Measurements from ENCODE around the gene TBC1D4. TPM values are rescaled to one million over a fixed set of nuclear protein-coding genes. Genes with fewer than 3 reads are reported as not detected.

Gene TBC1D4
- polyA plus RNA-seq, 1 of the 3 experiments (the other 2 are of a cell fraction): 8.8 TPM

DNA sequence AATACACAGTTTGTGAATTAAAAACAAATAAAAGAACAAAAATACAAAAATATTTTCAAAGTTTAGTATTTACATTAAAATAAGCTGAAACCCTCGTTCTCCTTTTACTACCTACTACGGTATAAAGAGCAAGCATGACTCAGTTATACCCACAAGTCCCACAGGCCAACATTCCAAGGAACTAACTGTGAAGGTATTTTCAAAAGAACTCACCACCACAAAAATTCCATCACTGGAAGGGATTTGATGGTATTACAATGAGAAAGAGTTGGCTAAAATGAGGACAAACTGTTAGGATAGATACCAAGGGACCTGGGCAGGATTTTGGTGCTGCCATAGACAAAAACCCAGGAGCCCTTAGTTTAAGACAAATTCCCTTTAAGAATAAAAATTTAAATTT lies 122.7 kb downstream of the TBC1D4 start:
- no peak overlapping the region for H3K9ac ChIP-seq
- peak overlapping the region in 1 of 2 experiments; percentile 78; a peak in 3 of 4 replicates for H3K27ac ChIP-seq (ENCODE audit: low read depth in 2 of 2, low read length in 1 of 2)
- CTCF ChIA-PET: interaction anchor here (2.7 kb wide), 1 partner anchor 14 kb away, joined by 19 read pairs; no protein-coding TSS in a partner anchor

More for the DNA sequence above, 122.7 kb downstream of the TBC1D4 start:
- Histone ChIP-seq H3K4me3 (ENCODE audit: low read depth in 2 of 2, low read length in 1 of 2) (no peak overlapping the region), H3K4me2 (no peak overlapping the region), H3F3A (replicated peaks; ENCODE audit: insufficient read depth) (peaks cover 18% of the 10 kb centered on the region), H3K9me2 (no peaks in the 10 kb centered on the region), H3K79me2 (ENCODE audit: insufficient read depth) (peaks cover 7% of the 10 kb centered on the region; the same call in 1 of the 2 replicates), H3K27me3 (ENCODE audit: insufficient read depth) (no peaks in the 10 kb centered on the region), H3K36me3 (replicated peaks in 1 of 2; ENCODE audit: control insufficient read depth in 1 of 2, insufficient read depth in 2 of 2, low read length in 1 of 2) (peaks cover 0 to 2% of the 10 kb centered on the region in 2 experiments), H4K20me1 (ENCODE audit: insufficient read depth) (no peaks in the 10 kb centered on the region), H3K9me3 (no peaks in the 10 kb centered on the region), H3K4me1 (ENCODE audit: control insufficient read depth in 1 of 2, insufficient read depth in 2 of 2, low read depth in 1 of 2, low read length in 1 of 2) (peaks cover 2 to 11% of the 10 kb centered on the region in 2 experiments; a peak in 3 of 4 replicates), H2AFZ (ENCODE audit: low read depth) (no peak overlapping the region)
- 15% methylated on average over 2 of the region's 2 CpGs for whole genome bisulfite sequencing (ENCODE audit: low lambda C conversion rate)
- no peak for DNase-seq
- TF ChIP-seq FOSL2 (IDR thresholded peaks at IDR 0.05; ENCODE audit: borderline replicate concordance, low read depth) (peak; percentile 92), JUND (IDR thresholded peaks at IDR 0.05) (peak; percentile 87), NFIC (IDR thresholded peaks at IDR 0.05; ENCODE audit: borderline replicate concordance) (peak; percentile 77; the same call in 1 of the 2 replicates), GABPA (IDR thresholded peaks at IDR 0.05; ENCODE audit: low read depth) (no peak), YY1 (IDR thresholded peaks at IDR 0.05; ENCODE audit: low read depth) (no peak), MEF2A (IDR thresholded peaks at IDR 0.05; ENCODE audit: borderline replicate concordance, low read depth) (peak; percentile 47; the same call in 1 of the 2 replicates), EZH2phosphoT487 (IDR thresholded peaks at IDR 0.05; ENCODE audit: borderline replicate concordance, low read depth) (no peak), RXRA (IDR thresholded peaks at IDR 0.05; ENCODE audit: borderline replicate concordance, low read depth) (0 out of 2 replicates have a peak, but pooled peaks have one; percentile 24), POLR2AphosphoS5 (IDR thresholded peaks at IDR 0.05; ENCODE audit: low read depth, low read length) (peak; percentile 54; the same call in 1 of the 2 replicates), TEAD4 (IDR thresholded peaks at IDR 0.05; ENCODE audit: borderline replicate concordance, insufficient read depth) (peak; percentile 95; the same call in 1 of the 2 replicates), FOXM1 (IDR thresholded peaks at IDR 0.05; ENCODE audit: low read depth) (0 out of 2 replicates have a peak, but pooled peaks have one; percentile 41), EP300 (IDR thresholded peaks at IDR 0.05; ENCODE audit: borderline replicate concordance in 1 of 2, low read depth in 1 of 2, low read length in 1 of 2) (peak in 1 of 2 experiments; percentile 85; a peak in 2 of 4 replicates), TCF12 (IDR thresholded peaks at IDR 0.05) (peak; percentile 75)
- TF ChIP-seq, protein P1, sequence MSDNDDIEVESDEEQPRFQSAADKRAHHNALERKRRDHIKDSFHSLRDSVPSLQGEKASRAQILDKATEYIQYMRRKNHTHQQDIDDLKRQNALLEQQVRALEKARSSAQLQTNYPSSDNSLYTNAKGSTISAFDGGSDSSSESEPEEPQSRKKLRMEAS (IDR thresholded peaks at IDR 0.05; ENCODE audit: low read depth): peak; percentile 65
- TF ChIP-seq, protein P2, sequence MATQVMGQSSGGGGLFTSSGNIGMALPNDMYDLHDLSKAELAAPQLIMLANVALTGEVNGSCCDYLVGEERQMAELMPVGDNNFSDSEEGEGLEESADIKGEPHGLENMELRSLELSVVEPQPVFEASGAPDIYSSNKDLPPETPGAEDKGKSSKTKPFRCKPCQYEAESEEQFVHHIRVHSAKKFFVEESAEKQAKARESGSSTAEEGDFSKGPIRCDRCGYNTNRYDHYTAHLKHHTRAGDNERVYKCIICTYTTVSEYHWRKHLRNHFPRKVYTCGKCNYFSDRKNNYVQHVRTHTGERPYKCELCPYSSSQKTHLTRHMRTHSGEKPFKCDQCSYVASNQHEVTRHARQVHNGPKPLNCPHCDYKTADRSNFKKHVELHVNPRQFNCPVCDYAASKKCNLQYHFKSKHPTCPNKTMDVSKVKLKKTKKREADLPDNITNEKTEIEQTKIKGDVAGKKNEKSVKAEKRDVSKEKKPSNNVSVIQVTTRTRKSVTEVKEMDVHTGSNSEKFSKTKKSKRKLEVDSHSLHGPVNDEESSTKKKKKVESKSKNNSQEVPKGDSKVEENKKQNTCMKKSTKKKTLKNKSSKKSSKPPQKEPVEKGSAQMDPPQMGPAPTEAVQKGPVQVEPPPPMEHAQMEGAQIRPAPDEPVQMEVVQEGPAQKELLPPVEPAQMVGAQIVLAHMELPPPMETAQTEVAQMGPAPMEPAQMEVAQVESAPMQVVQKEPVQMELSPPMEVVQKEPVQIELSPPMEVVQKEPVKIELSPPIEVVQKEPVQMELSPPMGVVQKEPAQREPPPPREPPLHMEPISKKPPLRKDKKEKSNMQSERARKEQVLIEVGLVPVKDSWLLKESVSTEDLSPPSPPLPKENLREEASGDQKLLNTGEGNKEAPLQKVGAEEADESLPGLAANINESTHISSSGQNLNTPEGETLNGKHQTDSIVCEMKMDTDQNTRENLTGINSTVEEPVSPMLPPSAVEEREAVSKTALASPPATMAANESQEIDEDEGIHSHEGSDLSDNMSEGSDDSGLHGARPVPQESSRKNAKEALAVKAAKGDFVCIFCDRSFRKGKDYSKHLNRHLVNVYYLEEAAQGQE (IDR thresholded peaks at IDR 0.05; ENCODE audit: low read depth, low read length): 0 out of 2 replicates have a peak, but pooled peaks have one; percentile 6
- TF ChIP-seq, protein P3, sequence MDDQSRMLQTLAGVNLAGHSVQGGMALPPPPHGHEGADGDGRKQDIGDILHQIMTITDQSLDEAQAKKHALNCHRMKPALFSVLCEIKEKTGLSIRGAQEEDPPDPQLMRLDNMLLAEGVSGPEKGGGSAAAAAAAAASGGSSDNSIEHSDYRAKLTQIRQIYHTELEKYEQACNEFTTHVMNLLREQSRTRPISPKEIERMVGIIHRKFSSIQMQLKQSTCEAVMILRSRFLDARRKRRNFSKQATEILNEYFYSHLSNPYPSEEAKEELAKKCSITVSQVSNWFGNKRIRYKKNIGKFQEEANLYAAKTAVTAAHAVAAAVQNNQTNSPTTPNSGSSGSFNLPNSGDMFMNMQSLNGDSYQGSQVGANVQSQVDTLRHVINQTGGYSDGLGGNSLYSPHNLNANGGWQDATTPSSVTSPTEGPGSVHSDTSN (IDR thresholded peaks at IDR 0.05): peak; percentile 46
- POLR2A ChIA-PET: no interaction called here

All from SK-N-SH (cell line).